Stimulated activated CD8-positive, alpha-beta memory T cell treated with anti-CD3 and anti-CD28 coated beads, Interleukin-4, amount 100 ng/mL, for 48 hours (primary cell): Measurements from ENCODE around the gene KCNN2.
A peak's percentile ranks its signal among the peaks of the same experiment; 100 is the strongest.

Experiments
- DNase-seq: peaks from one replicate; pipeline ENCODE4 v3.0.0-alpha.2; 2020

Gene KCNN2

DNA sequence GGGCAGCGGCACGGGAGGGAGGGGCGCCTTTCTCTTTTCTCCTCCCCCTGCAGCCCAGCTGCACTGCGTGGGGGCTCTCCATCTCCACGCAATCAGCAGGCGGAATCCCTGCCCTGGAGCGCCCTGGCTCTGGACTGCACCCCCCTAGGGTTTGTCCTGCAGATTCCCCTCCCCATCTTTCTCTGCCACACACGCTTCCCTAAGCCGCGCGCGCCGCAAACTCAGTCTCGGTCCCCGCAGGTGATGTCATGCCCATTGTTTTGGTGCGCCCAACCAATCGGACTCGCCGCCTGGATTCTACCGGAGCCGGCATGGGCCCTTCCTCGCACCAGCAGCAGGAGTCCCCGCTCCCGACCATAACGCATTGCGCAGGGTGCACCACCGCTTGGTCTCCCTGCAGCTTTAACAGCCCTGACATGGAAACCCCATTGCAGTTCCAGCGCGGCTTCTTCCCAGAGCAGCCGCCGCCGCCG lies at the start of gene KCNN2:
Gene KCNN2 (plus strand): TSS at position 347 of the 473 bp plus-strand sequence. CDS start 70 bp downstream, at position 417.
- DNase-seq, result peak; percentile 24

DNA sequence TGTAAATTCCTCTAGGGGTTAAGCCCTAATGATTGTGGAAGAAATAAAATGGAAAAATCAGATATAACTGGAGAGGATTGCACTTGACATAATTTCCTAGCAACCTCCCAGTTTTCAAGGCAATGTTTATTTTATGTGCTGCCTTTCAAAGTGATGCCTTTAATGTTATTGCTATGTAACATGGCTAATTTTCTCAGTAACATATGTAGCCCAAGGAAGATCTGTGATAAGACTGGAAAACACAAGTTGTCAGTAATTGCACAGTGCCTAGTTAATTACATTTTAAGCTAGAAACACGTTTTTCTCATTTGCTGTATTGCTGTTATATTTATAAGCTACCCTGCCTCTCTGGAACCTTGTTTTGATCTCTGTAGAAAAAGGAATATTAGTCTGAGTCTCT lies 49.2 kb upstream of the KCNN2 start:
- no peak for DNase-seq

DNA sequence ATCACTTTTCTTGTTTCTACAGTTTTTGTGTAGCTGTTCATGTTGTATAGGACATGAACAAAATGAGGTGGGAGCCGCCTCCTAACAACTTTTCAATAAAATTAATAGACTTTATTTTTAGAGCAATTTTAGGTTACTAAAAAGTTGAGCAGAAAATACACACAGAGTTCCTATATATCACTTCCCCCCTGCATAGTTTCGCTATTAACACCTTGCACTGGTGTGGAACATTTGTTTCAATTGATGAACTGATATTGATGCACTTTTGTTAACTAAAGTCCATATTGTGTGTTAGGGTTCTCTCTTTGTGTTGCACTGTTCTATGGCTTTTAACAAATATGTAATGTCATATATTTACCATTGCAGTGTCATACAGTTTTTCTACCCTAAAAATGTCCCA lies 47.8 kb upstream of the KCNN2 start:
- DNase-seq, result no peak

DNA sequence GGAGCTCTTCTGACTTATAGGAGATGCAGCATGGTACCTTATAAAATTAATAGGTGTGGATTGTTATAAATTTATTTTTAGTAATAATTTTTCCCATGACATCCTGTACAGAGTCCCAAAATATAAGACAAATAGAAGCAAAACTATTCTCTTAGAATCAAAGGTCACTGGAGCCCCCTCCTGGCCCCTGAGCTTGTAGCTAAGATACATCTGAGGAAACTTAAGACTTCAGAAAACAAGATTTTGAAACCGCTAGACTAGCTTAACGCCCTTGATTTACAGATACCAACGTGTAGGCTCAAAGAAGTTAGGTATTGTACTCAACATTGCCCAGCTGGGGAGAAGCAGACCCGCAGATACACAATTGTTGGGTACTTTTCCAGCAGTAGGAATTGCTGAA lies 45.7 kb upstream of the KCNN2 start:
- no peak for DNase-seq

DNA sequence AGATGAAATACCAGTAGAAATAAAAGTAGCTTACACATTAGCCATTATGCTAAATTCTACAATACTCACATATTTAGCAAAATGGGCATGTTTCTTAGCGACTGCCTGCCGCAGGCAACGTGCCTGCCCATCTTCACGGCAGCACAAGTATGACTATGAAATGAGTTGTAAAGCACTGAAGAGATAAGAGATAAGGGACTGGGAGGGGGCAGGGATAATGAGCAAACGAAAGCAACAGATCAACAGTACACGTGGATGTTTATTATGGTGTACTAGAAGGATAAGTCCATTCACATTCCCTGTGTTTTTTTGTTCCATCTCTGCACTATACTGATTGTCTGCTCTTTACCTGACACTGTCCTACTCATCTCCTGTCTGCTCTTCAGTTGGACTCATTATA lies 44.1 kb upstream of the KCNN2 start:
- no peak for DNase-seq

DNA sequence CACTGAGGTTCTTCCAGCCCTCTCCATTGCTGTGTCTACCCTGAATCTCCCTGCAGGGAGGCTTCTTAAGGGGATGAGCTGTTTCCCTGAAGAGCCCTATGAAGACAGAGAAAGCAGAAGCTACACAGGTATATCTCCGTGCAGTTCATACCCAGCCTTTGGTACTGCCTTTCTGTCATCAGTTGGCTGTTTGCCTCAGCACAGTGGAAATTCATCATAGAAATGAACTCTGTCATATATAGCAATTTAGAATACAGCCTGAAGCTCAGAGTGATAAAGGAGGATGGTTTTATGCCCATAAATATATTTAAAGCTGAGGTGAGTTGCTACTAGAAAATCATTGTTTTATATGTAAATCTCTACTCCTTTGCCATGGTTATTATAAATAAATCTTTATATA lies 42.6 kb upstream of the KCNN2 start:
- DNase-seq, result no peak

DNA sequence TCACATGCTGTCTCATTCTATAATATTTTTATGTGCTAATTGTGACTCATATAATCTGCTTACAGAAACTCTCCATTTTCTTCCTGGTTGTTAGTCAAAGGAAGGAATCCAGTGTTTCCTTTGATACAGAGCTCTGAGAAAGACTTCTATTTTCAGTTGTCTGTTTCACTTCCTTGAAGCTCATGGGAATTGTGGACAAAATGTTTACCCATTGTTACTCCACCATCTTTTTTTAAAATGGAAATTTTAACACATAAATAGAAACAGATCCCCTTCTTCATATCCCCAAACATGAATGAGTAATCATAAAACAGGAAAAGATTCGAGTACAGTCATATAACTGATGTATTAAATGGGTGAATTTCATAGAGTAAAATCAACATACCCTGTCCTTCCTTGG lies 42.0 kb upstream of the KCNN2 start:
- no peak for DNase-seq

DNA sequence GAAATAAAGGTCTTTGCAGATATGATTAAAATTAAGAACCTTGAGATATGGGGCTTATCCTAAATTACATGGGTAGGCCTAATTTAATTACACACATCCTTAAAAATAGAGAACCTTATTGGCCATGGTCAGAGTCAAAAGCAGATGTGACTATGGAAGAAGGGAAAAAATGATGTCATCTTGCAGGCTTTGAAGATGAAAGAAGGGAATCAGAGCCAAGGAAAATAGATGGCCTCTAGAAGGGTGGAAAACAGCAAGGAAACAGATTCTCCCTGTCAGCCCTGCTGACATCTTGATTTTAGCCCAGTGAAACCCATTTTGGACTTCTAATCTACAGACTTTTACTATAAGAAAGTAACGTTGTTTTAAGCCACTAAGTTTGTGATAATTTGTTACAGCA lies 37.6 kb upstream of the KCNN2 start:
- DNase-seq, result no peak

DNA sequence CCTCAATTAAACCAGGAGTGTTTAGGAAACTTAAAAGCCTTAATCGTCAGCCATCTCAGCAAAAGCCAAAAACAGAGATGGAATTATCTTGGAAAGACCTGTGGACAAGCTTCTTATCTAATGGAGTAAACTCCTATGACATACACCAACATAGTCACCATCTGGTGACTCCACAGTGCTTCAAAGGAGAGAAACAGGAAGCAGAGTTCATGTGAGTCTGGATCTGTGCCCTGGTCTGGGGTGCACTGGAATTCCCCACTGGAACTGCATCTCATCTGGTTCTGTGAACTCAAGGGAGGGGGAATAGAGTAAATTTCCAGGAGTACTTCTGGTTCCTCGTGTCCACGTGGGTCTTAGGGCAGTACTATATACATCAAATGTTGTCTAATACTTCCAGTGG lies 36.3 kb upstream of the KCNN2 start:
- DNase-seq, result no peak

DNA sequence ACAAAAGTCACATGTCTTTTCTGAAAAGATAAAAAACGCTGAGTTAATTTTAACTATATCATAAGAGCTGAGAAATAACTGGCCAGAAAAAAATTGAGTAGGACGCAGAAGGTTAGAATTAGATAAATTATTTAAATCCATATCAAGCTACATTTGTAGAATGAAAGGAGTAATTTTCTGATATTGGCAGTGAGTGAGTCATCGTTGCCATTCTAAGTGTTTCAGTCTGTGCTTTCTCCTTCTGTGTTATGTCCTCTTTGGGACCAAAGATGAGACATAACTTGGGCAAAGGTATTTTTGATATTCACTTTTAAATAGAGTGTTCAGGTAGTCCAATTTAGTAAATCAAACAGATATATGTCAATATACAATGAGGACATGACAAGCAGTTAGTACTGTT lies 34.4 kb upstream of the KCNN2 start:
- no peak for DNase-seq

DNA sequence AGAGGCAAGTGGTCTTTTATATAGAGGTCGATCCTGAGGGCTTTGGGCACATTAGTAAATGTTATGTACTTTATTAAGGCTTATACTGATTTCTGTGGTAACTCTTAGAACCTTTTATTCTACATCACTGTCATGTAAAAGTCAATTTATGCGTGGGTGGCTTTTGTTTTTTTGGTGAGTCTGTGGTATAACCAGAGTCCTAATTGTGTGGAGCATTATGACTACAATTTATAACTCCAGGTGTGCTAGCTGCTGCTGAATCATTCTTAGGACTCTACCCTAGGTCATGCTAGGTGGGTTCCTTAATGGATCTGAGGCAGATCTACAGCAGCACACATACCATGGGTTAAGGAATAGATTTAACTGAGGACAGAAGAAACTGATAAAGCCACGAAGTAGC lies 33.9 kb upstream of the KCNN2 start:
- DNase-seq, result no peak

DNA sequence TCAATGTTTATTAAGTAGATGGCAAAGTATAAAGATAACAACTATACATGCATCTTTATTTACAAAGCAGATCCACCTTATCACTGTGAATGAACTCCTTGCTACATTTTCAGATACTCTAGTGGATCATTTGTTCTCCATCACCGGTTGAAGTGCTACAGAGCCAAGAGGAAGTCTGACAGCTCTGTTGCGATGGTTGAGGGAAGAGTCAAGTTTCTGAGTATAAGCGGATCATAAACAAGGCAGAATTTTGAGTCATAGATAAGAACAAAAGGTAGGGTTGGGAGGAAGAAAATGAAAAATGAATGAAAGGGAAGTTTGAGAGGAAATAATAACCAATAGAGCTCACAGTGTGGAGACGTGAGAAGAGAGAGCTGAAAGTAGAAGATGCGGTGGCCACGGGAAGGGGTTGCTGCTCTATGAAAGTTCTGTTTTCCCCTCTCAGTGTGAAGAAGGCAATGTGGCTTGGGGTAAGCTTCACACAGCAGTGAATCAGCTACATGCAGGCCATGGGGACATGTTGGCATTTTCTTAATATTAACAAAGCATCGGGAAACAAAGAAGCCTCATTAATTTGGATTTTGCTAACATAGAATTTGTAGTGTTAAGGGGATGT lies 30.8 kb upstream of the KCNN2 start:
- no peak for DNase-seq

DNA sequence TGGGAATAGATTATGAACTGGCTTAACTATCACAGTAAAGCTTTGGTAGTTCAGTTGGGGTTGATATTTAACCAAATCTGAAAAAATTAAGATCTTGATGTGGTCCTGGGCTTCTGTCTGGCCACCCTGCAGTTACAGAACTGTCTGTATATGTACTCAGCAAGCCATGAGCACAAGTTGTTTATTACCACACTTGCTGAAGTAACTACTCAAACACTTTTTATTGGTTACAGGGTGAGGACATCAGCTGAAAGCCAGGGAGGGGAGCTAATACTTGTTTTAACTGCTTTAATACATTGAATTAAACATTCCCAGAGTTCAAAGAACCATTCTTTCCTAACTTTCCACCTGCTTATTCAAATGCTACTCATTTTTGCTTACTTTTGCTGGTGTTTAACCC lies 29.4 kb upstream of the KCNN2 start:
- no peak for DNase-seq

DNA sequence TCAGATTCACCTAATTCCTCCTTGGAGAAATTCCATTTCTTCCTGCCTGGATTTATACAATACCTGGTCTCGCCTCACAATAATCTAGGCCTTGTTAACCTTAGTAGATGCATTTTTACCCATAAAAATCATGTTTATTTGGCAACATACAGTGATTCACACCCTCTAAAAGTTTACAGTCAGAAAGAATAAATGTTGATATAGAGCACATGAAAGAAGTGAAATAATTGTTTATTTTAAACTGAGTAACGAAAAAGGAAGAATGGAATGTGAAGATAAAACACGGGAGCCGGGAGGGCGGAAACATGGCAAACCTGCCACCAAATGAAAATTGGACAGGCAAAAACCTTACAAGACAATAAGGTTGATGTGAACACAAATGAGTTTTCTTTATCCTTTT lies 28.9 kb upstream of the KCNN2 start:
- no peak for DNase-seq

DNA sequence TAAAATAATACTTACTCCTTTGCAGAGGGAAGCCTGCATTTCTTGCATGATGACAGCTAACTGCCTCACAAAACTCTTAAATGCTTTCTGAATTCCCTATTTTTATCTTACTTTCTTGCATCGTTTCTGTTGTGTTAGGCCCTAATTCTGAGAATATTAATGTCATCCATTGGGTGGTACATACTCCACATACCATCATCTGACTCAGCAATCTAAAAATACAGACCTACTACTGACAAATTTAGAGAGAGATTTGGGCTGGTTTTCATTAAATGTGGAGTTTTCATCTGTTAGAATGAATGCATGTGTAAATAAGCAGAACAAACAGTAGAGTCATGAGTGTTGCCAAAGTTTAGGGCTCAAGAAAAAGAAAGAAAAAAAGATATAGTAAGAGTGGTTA lies 26.5 kb upstream of the KCNN2 start:
- no peak for DNase-seq

DNA sequence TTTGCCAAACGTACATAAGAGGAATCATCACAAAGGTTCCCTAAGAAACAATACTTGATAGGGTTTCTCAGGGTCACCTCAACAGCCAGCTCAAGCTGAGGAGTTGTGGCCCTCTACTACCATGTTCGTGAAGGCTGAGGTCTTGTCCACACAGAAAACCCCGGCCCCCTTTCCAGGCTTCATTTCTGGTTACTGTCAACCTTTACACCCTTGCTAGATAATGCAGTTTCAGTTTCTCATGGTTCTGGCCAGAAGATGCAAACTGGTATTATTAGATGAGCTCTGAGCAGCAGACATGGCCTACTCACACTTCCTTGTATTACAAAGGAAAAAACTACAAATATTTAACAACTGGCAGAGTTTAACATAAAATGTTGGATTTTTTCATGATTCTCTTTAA lies 22.8 kb upstream of the KCNN2 start:
- DNase-seq, result no peak

DNA sequence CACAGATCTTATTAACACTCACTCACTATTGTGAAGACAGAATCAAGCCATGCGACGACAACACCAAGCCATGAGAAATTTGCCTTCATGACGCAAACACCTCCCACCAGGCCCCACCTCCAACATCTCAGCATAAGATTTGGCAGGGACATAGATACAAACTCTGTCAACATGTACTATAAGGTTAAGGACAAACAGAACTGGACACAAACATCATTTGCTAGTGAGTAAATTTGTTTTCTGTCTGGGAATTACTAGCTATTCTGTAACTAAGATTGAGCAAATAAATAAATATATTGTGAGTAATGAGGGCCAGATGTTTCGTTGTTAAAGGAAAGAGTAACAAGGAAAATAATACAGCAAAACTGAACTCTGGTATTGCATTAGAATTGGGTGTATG lies 15.7 kb upstream of the KCNN2 start:
- no peak for DNase-seq

DNA sequence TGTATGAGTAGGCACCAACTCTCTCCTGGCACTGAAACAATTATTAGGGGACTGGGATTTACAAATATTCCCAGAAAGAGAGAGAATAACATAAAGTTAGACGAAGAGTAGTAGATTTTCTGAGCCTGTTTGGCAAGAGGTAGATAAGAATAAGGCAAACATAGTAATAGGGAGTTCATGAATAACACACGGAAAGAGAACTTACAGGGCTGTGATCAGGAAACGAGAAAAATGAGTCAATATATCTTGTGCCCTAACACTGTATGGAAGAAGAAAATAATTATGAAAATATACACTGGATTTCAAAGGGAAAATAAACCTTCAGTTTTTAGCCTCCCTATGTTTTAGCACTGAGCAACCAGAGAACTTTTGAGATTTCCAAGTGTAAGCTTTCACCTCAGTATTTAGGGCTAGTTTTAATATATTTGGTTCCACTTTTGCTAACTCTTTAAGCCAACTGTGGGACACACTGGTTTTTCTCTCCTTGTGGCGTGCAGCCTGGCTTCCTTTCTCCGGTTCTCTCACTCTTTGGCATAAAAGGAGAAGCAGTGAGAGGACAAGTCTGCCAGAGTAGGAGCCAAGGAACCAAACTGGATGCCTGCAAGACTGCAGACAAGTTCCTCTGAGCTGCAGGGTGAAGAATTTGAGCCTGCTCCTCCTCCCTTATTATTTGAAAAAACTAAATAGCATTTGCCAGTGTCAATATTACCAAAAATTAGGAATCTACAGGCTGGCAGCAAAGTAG lies 6.6 kb upstream of the KCNN2 start:
- DNase-seq, result no peak

DNA sequence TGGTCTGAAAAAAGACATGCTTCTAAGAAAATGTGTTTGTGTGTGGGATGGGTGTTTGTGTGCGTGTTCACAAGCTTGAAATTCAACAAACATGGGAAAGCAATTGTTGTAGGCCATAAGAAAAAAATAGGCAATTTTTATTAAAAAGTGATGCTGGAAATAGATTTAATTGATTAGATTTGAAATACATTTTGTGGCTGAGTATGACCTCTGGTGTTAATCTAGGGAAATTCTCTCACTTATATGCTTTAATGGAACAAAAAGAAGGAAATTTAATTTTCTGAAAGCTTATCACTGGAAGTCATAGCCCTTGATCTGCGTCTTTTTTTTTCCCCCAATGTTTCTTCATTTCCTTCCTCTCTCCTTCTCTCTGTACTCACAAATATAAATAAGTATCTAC lies 3.5 kb upstream of the KCNN2 start:
- DNase-seq, result no peak

DNA sequence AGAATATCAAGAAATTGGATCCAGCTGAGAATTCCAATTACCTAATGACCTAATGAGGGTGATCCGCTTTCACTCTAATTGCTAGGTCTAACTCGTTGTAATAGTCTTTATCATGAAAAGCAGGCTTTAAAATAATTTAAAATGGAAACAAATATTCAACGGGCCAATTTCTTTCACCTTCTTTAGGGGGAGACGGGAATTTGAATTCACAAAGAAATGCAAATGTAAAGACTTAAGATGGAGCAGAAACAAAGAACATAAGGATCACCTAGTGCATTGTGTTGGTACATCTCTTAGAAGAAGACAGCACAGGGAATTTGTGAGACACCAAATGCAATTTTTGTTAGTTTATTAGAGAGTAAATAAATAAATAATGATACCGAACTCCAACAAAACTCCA lies 1.5 kb upstream of the KCNN2 start:
- no peak for DNase-seq

DNA sequence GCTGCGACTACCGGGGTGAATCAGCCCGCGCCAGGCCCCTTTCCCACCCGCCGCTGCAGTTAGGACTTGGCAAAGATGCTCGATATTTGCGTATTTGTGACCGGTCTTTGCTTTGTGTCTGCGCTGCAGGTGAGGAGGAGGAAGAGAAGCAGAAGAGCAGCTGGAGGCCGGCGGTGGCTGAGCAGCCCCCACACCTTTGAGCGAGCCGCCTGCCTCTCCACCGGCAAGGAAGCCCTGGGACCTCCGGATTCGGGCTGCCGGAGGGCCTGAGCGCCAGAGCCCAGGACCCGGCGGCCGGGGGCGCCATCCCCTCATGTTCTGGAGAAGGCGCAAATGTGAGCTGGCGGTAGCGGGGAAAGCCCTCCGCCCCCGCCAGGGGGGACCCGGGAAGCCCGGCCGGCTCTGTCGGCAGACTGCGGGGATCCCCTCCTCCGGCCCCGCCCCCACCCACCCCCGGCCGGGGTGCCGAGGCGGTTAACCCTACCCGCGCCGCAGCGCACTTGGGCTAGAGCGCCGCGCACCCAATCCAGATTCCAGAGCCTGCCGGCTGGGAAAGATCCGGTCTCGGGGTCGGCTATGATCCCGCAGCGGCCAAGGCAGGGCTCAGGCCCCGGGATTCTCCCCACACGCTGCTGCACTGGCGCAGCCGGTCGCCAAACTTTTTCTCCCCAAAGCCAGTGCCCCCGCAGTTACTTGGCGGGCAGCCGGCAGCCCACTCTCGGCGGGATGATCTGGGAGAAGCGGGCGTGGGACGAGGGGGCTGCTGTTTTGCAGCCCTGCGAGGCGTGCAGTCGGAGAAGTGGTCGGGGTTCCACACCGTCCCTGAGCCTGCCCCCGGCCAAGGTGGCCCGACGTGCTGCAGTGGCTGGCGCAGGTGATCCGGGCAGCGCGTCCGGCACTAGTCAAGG lies 800 bp upstream of the KCNN2 start:
- peak; percentile 23 for DNase-seq

DNA sequence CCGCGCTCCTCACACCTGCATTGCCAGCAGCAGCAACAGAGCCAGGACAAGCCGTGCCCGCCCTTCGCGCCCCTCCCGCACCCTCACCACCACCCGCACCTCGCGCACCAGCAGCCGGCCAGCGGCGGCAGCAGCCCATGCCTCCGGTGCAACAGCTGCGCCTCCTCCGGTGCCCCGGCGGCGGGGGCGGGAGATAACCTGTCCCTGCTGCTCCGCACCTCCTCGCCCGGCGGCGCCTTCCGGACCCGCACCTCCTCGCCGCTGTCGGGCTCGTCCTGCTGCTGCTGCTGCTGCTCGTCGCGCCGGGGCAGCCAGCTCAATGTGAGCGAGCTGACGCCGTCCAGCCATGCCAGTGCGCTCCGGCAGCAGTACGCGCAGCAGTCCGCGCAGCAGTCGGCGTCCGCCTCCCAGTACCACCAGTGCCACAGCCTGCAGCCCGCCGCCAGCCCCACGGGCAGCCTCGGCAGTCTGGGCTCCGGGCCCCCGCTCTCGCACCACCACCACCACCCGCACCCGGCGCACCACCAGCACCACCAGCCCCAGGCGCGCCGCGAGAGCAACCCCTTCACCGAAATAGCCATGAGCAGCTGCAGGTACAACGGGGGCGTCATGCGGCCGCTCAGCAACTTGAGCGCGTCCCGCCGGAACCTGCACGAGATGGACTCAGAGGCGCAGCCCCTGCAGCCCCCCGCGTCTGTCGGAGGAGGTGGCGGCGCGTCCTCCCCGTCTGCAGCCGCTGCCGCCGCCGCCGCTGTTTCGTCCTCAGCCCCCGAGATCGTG lies 517 bp downstream of the KCNN2 start:
- DNase-seq, result no peak
